Activated naive CD4-positive, alpha-beta T cell treated with anti-CD3 and anti-CD28 coated beads, Interleukin-2, amount 50 U/mL, for 72 hours (primary cell): ENCODE data around the gene PTGER2. TPM values are rescaled to one million over a fixed set of nuclear protein-coding genes. Genes with fewer than 3 reads are reported as not detected.
A peak's percentile ranks its signal among the peaks of the same experiment; 100 is the strongest.

Source experiments
- ATAC-seq, 2 donors: fragments of 150-1000 bp; cut with Tn5 transposase; 2 replicates each; pipeline ENCODE4 v1.10.0; 2021; ENCODE audit warnings: mild to moderate bottlenecking in 2 of 2, moderate library complexity in 2 of 2
- DNase-seq, 2 donors: peaks; one replicate each; pipeline ENCODE4 v3.0.0; 2021 to 2022; ENCODE audit warnings: low spot score in 2 of 2
- H3K27ac Mint-ChIP-seq, 2 donors: one replicate each; pipeline ENCODE4 v1.8.0; 2022; ENCODE audit warnings: mild to moderate bottlenecking in 2 of 2, mixed read lengths in 2 of 2
- H3K36me3 Mint-ChIP-seq, 2 donors: one replicate each; pipeline ENCODE4 v1.8.0; 2022; ENCODE audit warnings: mixed read lengths in 2 of 2
- H3K9me3 Mint-ChIP-seq, 2 donors: one replicate each; pipeline ENCODE4 v1.8.0; 2022; ENCODE audit warnings: mixed read lengths in 2 of 2
- total RNA-seq, 2 donors: library from RNA; stranded (reverse); gene quantifications; one replicate each; pipeline ENCODE4 v1.2.3, GENCODE V29; 2022

The PTGER2 gene
- total RNA-seq, 2 donors from 2014 or later = 1.2 to 2.5 TPM

DNA sequence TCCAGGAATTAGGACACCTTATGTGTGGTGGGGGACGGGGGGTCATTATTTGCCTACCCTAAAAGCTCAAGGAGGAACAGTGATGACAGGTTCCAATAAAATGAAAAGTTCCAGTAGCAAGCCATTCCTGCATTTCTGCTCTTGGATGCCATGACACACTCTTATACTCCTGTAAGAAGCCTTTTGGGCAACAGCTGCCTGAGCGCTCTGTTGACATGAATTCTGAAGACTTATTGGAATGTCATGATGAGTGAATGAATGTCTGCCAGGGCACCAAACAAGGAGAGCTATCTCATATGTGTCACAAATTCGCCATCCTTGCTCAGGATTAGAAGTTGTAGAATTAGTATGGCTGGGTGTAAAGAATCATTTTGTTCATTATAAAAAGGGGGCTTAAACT is 36.3 kb downstream of the PTGER2 start:
- ATAC-seq (no peak), DNase-seq (no peak)
- Mint-ChIP-seq H3K27ac (no peak overlapping the region), H3K36me3 (peaks cover 5 to 6% of the 10 kb centered on the region in 2 donors), H3K9me3 (peaks cover 0 to 4% of the 10 kb centered on the region in 2 donors)

DNA sequence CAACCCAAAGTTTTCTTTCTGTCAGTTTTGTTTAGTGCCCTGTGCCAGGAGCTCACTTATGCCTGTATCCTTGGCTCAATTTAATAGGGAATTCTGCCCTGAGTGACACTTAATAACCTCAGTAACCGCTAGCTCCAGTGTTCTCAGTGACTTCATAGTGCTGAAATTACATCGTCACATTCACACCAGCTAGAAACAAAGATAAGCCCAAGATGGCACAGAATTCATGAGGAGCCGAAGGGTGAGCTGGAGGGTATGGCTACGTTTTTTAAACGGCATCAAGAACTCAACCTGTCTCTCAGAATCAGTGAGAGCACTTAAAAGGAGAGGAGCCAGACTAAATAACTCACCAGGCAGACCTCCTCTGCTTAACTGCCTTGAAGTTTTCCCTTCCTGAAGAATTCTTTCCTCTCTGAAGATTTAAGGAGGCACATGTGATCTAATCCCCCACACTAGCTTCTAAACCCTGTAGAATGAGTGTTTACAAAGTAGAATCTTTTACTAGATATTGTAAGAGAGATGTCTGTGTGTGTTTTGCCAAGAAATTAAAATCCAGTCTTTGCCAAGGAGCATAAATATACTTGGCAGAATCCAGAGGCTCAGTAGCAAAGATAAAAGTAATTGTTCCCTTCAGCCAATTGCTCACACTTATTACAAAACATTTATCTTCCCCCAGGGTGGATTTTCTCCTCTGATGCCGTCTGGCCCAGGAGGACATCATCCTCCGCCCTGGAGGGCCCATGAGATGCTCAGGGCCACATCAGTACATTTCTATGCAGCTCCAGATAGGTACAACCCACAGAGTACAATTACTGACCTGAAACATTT is 37.3 kb downstream of the PTGER2 start:
- H3K9me3 Mint-ChIP-seq = peaks cover 0 to 4% of the 10 kb centered on the region in 2 donors
- ATAC-seq = peak; percentile 60 to 66
- no peak for DNase-seq
- peak overlapping the region in 1 of 2 donors; percentile 77 for H3K27ac Mint-ChIP-seq
- H3K36me3 Mint-ChIP-seq = peaks cover 5 to 6% of the 10 kb centered on the region in 2 donors

DNA sequence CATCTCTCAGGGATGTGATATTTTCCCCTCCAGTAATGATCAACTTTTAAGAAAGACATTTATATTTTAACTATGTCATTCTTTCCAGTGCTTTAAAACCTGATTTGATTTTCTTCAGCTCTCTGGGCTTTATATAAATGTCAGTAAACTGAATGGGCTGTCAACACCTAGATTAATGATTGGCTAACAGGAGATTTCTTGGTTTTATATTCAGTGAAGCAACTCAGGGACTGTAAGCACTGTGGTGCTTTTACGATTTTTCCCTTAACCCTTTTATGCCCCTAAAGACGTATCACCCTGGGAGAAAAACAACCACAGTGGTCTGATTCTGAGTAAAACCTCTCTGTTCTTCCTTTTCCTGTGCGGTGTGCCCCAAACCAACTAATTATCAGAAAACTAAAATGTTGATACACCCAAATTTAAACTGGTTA is 38.0 kb downstream of the PTGER2 start:
- H3K27ac Mint-ChIP-seq = peak overlapping the region in 1 of 2 donors; percentile 77
- DNase-seq (peak in 1 of 2 donors; percentile 40), ATAC-seq (peak; percentile 90 to 96)
- peaks cover 5 to 6% of the 10 kb centered on the region in 2 donors for H3K36me3 Mint-ChIP-seq
- peaks cover 0 to 4% of the 10 kb centered on the region in 2 donors for H3K9me3 Mint-ChIP-seq

DNA sequence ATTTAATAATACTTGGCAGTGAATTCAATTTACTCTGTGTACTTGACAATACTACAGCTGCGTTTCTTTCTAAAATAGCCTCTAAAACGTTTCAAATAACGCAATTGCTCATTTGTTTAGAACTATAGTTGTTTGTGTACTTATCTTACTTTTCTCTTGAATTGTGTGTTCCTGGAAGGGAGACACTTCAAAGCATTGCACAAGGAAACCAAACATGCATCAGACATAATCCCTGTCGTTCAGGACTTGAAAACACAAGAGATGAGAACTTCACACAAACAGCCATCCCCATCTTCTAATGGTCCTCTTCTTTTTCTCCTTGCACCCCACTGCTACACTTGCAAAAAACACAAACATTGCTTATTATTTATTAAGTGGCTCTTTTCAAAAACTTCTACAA is 38.5 kb downstream of the PTGER2 start:
- H3K27ac Mint-ChIP-seq = peak overlapping the region in 1 of 2 donors; percentile 77
- peak in 1 of 2 donors; percentile 55 for ATAC-seq
- H3K9me3 Mint-ChIP-seq = peaks cover 0 to 4% of the 10 kb centered on the region in 2 donors
- H3K36me3 Mint-ChIP-seq = peaks cover 5 to 6% of the 10 kb centered on the region in 2 donors
- no peak for DNase-seq

DNA sequence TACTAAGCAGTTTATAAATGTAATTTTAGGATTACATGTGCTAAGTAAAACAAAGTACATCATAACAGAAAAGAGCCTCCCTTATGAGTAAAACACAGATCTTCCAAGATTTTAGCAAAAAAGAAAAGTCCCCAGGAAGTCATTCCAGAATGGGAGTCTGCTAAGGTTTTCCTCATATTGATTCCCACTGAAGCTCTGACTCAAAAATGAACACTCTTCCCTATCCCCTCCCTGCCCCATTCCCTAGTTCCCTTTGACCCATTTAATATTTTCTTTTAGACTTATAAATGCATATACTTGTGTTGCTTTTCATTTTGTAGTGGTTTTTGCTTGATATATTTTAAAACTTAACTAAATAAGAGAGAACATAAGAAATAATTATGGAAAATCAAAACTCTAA is 40.1 kb downstream of the PTGER2 start:
- no peak overlapping the region for H3K27ac Mint-ChIP-seq
- ATAC-seq (no peak), DNase-seq (no peak)
- peaks cover 5 to 6% of the 10 kb centered on the region in 2 donors for H3K36me3 Mint-ChIP-seq
- H3K9me3 Mint-ChIP-seq = peaks cover 0 to 4% of the 10 kb centered on the region in 2 donors

DNA sequence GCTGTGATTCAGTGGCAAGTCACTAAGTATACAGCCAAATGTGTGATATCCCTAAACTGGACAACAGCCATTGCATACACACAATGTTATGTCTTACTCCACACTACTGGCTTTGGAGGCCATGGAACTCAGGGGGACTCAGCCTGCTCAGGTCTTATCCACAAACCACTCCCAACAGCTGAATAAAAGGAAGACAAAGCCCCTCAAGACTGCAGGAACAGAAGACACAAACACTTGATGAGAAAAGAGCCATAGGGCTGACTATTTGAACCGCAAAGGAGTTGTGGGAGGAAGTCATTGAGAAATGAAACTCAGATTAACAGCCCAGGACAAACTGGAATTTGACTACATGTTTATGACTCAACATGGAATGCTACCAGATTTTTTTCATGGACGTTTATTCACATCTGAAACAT is 40.9 kb downstream of the PTGER2 start:
- no peak for DNase-seq
- H3K36me3 Mint-ChIP-seq = peaks cover 5 to 6% of the 10 kb centered on the region in 2 donors
- peaks cover 0 to 4% of the 10 kb centered on the region in 2 donors for H3K9me3 Mint-ChIP-seq
- no peak overlapping the region for H3K27ac Mint-ChIP-seq
- ATAC-seq = no peak

DNA sequence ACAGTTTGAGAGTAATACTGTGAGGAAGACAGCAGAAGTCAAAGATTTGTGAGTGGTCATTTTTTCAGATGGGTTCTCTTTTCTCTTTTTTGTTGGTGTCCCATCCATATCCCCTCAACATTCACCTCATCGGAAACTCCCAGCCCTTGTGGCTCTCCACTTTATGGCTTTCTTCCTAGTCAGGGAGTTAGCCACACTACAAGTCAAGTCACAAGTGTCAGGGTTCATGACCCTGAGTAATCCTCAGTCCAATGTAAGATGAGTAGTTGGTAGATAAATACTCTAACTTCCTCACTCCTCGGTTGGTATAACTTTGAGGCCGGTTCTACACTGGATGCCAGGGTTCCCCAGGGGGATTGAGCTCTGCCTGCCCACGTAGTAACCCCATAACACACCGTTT is 41.4 kb downstream of the PTGER2 start:
- ATAC-seq = no peak
- Mint-ChIP-seq H3K9me3 (peaks cover 0 to 4% of the 10 kb centered on the region in 2 donors), H3K27ac (no peak overlapping the region), H3K36me3 (peaks cover 5 to 6% of the 10 kb centered on the region in 2 donors)
- no peak for DNase-seq

DNA sequence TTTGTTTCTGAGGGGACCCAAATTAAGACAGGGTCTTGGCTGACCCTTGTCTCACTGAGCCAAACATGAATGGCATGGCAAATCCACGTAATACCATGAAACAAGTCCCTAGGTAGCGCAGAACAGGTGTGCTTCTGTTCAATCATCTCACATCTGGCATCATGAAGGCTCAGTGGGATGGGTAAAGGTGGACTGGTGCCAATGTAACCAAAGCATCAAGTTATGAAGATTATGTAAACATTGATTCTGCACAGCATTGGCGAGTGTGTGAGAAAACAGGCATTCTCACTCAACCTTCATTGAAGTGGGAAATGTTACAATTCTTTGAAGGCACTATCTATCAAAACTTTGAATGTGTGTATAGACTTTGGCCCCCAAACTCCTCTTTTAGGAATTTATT is 41.9 kb downstream of the PTGER2 start:
- peaks cover 0 to 4% of the 10 kb centered on the region in 2 donors for H3K9me3 Mint-ChIP-seq
- no peak overlapping the region for H3K27ac Mint-ChIP-seq
- DNase-seq = no peak

DNA sequence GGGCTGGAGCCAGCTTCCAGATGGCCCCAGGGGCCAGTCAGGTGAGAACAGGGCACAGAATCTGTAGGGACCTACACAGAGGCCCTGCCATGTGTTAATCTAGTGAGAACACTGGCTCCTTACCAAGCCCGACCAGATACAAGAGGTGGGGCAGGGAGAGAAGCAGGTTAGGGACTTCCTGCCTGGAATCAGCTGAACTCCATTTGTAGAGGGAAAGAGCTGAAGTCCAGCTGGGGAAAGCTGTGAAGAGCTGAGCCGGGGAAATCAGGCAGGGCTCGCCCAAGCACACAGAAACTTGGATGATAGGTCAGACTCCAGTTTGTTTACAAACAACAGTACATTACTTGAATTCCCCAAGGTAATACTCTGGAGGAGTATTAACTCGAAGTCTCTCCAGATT is 46.7 kb downstream of the PTGER2 start:
- H3K36me3 Mint-ChIP-seq = no peaks in the 10 kb centered on the region
- no peak for DNase-seq
- no peak for ATAC-seq
- H3K27ac Mint-ChIP-seq = no peak overlapping the region
- H3K9me3 Mint-ChIP-seq = no peaks in the 10 kb centered on the region

More for the DNA sequence above, 41.9 kb downstream of the PTGER2 start:
- H3K36me3 Mint-ChIP-seq = peaks cover 5 to 6% of the 10 kb centered on the region in 2 donors
- ATAC-seq = no peak

DNA sequence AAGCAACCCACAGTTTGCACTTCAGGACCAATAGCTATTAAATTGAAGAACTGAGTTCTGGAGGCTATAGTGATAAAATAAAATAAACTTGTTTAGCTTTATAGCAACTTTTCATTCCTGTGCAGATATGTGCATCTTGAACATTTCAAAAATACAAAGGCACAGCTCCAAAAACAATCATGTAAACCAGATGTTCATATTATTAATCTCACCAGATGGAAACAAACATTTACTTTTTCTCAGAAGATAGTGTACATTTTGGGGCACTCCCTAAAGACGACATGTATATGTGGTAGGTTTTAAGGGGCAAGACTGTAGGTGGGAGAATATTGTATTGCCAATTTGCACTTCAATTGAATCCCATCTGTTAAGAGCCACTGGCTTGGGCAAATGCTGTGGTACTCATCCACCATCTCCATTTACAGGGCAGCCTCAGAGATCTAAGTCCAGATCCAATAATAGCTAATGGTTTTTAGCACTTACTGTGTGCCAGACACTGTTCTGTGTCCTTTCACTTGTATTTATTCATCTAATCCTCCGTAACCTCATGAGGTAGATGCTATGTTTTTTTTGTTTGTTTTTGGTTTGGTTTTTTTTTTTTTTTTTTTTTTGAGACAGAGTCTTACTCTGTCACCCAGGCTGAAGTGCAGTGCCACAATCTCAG is 49.1 kb downstream of the PTGER2 start:
- no peak for ATAC-seq
- Mint-ChIP-seq H3K9me3 (no peaks in the 10 kb centered on the region), H3K27ac (no peak overlapping the region)

DNA sequence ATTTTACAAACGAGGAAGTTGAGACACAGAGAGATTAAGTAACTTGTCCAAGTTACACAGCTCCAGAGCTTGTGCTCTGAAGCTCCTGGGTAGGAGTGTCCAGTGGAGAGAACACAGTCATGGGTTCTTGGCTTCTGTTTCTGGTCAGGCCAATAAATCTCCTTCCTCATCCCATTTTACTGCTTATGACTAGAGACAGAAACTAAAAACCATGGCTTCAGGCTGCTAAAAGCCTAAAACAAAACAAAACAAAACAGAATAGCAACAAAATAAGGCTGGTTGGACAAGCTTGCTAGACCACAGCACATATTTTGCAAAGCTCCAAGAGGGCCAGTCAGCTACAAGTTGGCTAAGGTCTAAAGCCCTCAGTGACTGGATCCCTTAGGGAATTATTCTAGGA is 49.8 kb downstream of the PTGER2 start:
- Mint-ChIP-seq H3K36me3 (no peaks in the 10 kb centered on the region), H3K27ac (no peak overlapping the region), H3K9me3 (no peaks in the 10 kb centered on the region)
- DNase-seq = no peak
- ATAC-seq = no peak

More for the DNA sequence above, 49.1 kb downstream of the PTGER2 start:
- no peaks in the 10 kb centered on the region for H3K36me3 Mint-ChIP-seq
- DNase-seq = no peak

DNA sequence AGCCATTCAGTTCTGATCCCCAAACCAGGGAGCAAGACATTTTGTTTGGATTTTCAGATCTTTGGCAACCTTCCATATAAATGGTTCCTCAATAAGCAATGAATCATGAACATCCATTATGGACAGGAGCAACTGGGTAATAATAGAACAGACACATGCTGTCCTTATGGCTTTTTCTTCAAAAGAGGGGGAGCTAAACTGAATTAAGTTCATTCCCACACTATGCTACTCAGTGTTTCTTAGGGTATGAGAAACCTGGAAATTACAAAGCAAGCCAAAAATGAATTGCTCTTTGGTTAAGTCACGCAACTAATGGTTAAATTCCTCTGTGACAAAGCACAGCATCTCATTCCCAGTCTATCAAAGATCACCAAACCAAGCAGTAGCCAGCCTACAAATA is 51.0 kb downstream of the PTGER2 start:
- Mint-ChIP-seq H3K36me3 (no peaks in the 10 kb centered on the region), H3K9me3 (no peaks in the 10 kb centered on the region), H3K27ac (no peak overlapping the region)
- DNase-seq = no peak
- no peak for ATAC-seq

DNA sequence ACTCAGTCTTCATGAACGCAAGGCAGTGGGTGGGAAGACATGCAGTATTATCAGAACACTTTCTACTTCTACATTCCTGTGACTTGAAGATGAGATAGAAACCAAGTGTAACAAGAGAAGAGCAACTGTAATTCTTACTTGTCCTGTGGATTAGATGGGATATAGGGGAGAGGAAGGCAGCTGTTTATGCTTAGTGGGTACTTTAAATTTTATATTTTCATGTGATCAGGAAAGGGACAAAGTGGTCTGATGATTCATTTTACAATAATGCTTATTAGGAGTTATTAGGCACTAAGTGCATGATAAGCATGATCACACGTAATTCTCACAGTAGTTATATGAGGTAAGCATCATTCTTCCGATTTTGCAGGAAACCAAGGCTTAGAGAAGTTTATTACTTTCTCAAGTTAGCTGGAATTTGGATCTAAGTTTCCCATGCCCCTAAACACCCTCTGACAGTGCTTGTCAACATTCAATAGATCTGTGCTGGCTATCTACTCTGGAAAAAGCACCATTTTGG is 52.7 kb downstream of the PTGER2 start:
- no peaks in the 10 kb centered on the region for H3K36me3 Mint-ChIP-seq
- ATAC-seq (no peak), DNase-seq (no peak)
- H3K9me3 Mint-ChIP-seq = no peaks in the 10 kb centered on the region
- no peak overlapping the region for H3K27ac Mint-ChIP-seq

DNA sequence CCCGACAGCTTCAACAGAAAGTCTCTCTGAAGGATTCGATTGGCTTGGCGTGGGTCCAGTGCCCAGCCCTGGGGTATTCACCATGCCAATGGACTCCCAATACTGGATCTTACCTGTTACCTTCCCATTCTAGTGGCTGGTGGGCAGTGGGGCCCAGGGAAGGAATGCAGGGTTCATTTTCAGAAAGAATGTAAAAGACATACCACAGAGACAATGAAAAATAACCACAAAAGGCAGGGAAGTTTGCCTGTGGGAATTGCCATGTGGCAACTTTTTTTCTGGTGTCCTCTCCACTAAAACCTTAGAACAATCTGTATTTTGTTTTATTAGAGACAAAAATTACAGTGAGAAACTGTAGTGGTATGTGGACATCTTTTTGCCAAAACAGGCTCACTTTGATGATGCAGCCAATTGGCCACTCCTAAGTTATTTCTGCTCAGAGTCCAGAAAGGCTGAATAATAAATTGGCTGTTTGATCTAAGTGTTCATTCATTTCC is 55.2 kb downstream of the PTGER2 start:
- ATAC-seq (no peak), DNase-seq (no peak)
- no peak overlapping the region for H3K27ac Mint-ChIP-seq
- peaks cover 9 to 11% of the 10 kb centered on the region in 2 donors for H3K36me3 Mint-ChIP-seq
- peaks cover 10% of the 10 kb centered on the region in 2 donors for H3K9me3 Mint-ChIP-seq

DNA sequence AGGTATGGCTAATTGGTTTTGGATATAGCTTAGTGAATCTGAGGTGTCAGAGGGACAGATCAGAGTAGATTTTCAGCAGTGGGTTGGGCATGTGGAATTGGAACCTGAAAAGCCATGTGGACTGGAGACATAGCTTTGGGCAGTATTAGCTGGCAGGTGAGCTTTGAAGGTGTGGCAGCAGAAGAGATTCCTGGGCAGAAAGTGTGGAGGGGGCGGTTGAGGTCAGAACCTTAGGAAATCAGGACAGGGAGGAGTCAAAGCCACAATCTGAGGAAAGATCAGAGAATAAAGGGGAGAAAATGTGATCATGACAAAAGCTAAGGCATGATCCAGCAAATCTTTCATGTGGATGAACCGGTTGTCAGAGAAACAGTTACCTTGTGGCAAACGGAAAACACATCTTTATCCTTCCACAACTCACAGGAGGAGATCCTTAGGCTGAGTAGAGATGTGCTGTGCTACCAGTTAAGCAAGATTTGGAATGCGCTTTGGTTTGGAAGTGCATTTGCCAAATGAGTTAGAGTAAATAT is 56.4 kb downstream of the PTGER2 start:
- Mint-ChIP-seq H3K36me3 (peaks cover 9 to 16% of the 10 kb centered on the region in 2 donors), H3K27ac (no peak overlapping the region), H3K9me3 (peaks cover 10 to 14% of the 10 kb centered on the region in 2 donors)
- no peak for ATAC-seq
- no peak for DNase-seq

DNA sequence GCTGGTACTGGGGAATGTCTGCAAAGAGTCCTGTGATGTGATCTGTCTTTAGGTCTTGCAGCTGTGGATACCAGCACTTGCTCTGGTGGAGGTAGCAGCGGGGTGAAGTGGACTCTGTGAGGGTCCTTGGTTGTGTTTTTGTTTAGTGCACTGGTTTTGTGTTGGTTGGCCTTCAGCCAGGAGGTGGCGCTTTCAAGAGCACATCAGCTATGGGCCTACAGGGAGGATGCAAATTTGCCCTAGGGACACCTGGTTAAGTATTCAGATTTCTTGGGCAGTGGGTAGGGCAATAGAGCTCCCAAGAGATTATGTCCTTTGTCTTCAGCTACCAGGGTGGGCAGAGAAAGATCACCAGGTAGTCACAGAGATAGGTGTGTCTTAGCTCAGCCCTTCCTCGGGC is 63.8 kb downstream of the PTGER2 start:
- no peak overlapping the region for H3K27ac Mint-ChIP-seq
- H3K9me3 Mint-ChIP-seq = peaks cover 16 to 20% of the 10 kb centered on the region in 2 donors
- ATAC-seq (no peak), DNase-seq (no peak)
- H3K36me3 Mint-ChIP-seq = peaks cover 18 to 20% of the 10 kb centered on the region in 2 donors
